Amygdala (tissue), 56 donors: Measurements from ENCODE around the gene TTLL9.
A peak's percentile ranks its signal among the peaks of the same experiment; 100 is the strongest.

Experiments
- DNase-seq, 56 donors: peaks; one replicate each; lab custom pipeline; 2025; lab: John Stamatoyannopoulos, UW

Gene TTLL9

DNA sequence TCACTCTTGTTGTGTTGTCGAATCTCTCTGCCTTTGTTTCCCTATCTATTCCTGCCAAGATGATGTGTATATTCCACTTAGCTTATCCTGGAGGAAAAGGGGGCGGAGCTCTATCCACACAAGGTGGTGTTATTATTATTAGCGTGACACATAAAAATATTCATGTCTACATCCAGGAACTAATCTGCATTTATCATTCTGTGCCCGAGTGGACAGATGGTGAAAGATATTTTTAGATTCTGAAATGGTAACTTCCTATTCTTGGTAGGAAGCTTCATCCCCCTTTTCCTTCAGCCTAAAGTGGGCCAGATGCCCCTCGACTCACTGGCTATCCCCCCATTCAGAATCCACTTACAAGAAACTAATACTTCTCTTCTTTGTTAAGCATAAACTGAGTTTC, 99.6 kb downstream of the TTLL9 start:
- no peak for DNase-seq

DNA sequence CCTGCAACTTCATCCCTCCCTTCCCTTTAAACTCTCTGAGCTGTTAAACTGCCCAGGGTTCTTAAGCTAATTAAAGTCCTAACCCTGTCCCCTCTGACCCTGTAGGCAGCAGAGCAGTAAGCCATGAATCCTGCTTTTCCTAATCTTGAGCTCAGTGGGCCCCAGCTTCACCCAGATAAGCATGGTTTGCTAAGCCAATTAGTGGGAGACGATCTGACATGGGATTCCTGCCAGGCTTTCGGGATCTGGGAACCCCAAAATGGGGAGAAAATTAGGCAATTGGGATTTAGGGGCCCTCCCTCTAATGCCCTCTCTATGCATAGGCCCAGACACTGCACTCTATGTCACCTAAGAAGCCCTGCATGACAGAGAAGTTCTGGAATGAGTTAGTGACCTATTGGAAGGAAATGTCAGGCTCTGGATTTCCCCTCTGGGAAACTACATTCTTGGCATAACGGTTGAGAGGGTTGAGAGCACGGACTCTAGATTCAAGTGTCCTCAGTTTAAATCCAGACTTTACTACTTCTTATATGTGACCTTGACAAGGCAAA, 102.1 kb downstream of the TTLL9 start:
- no peak for DNase-seq

DNA sequence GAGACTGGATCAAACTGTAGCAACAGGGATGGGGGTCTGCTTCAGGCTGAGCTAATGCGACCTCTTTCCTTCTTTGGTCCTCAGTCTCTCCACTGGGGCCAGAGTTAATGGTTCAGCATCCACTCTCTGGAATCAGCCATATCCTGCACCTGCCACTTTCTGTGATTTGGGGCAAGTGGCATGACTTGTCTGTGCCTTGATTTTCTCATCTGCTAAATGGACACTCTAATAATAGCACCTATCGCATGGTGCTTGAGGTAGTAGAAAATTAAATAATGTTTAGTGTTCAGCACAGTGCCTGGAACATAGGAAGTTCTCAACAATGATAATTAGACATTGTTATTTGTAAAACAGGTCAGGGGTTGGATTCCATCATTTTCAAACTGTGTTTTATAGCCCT, 103.9 kb downstream of the TTLL9 start:
- DNase-seq: no peak

DNA sequence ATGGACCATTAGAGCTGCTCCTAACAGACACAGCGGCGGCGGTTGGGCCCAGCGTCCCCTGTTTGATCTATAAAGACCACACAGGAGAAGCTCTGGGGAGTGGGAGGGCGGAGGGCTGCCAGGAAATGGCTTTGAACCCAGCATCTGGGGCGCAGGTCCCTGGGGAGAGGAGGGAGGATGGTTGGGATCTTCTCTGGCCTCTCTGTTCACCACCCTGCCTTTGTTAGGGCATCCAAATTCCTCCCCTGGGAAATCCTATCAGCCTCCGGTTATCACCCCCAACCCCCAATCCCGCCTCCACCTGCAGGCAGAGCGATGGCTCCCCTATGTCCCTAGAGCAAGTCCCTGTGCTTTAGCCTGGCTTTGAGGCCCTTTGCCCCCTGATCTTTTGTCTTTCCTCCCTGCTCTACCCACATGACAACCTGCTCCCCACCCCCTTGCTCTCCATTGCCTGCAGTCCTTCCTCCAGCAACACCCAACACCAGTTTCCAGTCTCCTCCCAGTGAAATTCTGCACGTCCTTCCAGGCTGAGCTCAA, 104.6 kb downstream of the TTLL9 start:
- peak in 1 of 56 donors; percentile 10 for DNase-seq

DNA sequence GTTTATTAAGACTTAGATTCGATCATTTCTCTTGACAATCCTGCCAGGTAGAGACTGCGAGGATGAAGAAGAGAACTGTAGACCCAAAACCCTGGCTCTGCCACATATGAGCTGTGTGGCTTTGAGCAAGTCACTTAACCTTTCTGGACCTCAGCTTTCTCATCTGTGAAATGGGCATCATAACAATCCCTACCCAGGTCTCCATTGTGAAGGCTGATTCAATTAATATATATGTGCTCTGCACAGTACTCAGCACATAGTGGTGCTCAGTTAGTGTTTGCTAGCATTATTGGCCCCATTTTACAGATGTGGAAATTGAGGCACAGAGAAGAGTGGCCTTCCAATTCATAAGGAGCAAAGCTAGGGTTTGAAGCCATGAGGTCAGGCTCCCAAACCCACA, 105.4 kb downstream of the TTLL9 start:
- DNase-seq: no peak

DNA sequence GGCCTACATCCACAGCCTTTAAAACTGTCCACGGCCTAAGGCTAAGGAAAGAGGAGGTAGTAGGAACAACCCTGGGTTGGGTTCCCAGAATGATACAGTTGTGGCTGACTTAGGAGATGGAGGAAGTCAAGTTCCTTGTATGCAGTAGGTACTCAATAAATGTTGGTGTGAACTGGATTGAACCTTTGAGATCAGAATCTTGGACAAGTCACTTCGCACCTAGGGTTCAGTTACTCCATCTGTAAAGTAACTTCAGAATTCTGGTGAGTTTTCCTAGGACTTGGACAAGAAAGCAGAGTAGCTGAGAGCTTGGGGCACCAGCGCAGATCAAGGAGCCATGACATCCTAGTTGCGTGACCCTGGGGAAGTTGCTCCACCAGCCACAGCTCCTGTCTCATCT, 106.6 kb downstream of the TTLL9 start:
- no peak for DNase-seq

DNA sequence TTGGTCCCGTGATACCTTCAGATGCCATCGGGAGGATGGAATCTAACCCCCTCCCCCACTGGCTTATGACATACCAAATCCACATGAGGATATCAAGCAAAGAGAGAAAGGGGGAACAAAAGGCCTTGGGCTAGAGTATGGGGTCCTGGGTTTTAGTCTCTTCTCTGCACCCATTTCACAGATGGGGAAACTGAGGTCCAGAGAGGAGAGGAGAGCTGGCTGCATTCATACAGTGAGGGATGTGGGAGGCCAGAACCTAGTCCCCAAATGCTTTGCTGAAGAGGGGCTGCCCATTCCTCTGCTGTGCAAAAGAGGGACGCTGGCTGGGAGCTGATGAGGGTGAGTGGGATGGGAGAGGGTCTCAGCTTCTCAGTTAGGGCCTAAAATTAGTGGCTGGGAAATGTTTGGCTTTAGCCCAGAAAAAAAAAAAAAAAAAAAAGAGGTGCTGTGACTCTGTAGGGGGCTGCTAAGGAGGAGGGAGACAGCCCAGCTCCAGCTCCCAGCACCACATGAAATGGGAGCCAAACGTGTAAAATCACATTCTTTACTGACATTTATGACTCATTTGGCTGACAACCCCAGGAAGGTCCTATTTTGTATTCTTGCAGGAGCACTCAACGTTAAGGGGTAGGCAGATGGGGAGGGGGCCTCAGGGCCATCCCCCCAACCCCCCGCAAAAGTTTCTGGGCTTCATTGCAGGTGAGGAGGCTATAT, 109.4 kb downstream of the TTLL9 start:
- no peak for DNase-seq

DNA sequence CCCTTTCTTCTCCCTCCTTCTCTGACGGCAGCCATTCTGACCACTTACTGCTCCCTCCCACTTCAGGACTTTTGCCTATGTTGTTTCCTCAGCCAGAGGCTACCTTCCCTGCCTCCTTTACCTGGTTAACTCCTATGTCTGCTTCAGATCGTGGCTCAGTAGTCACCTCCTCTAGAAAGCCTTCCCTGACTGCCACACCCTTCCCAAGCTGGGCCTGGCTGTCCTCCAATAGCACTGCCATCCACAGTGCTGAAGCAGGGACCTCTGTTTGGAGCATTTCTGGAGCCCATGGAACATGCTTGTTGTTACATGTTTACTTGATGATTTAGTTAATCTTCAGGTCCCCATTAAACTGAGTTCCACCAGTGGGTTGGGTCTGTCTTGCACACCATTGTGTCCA, 111.3 kb downstream of the TTLL9 start:
- DNase-seq: no peak

DNA sequence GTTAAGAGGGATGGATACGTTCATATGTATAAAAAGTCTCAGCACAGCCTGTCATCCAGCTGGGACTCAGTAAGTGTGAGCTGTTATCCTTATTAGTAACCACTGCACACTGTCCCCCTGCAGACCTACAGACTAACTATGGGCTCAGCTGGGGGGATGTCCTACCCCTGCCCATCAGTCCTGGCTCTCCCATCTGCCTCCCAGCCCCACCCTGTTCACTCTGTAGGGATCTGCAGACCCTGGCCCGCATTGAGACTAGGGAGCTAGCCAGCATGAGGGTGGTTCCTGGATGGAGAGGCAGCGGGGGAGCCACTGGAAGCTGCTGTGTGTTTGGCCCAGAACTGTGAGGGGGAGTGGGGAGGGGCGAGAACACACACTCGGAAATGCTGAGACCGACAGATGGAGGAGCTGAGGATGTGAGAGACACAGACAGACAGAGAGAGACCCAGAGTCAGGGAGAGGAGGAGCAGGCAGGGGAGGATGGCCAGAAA, 114.6 kb downstream of the TTLL9 start:
- peak in 18 of 56 donors; percentile 3 to 70 (median 13) for DNase-seq

DNA sequence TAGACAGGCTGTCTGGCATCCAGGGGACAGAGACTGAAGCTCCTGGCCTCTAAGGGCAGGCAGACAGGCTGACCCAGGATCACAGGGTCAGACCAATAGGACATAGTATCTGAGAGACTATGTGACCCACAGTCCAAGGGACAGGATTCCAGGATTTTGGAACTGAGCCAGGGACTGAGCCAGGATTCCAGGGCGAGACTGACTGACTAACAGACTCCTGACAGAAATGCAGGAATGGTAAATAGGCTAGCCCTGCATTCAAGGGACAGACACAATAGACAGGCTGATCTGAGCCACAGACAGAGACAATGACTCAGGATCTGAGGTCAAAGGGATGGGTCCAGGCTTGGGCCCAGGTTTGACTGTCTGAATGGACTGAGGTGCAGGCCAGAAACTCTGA, 117.3 kb downstream of the TTLL9 start:
- DNase-seq: no peak

DNA sequence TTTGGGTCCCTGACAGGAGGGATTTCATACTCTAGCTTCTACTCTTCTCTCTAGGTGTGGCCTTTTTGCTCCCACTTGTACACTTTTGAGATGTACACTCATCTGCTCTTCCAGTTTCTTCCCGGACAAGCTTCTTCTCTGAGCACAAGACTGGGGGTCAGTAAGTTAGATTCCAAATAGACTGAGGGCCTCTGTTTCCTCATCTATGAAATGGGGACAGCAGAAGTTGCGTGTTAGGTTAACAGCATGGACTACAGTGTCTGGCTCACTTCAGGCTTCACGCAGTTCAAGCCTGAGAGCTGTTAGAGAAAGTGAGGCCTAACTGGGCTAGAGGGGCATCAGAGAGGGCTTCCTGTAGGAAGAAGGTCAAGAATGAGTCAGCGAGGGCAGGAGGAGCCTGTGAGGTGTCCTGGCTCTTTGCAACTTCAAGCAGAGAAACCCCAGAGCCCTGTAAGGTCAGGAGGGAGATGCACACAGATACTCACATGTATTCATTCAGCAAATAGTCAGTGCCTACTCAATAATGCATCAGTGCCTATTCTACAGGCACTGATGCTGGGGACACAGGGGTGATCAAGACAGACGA, 118.1 kb downstream of the TTLL9 start:
- DNase-seq: no peak

DNA sequence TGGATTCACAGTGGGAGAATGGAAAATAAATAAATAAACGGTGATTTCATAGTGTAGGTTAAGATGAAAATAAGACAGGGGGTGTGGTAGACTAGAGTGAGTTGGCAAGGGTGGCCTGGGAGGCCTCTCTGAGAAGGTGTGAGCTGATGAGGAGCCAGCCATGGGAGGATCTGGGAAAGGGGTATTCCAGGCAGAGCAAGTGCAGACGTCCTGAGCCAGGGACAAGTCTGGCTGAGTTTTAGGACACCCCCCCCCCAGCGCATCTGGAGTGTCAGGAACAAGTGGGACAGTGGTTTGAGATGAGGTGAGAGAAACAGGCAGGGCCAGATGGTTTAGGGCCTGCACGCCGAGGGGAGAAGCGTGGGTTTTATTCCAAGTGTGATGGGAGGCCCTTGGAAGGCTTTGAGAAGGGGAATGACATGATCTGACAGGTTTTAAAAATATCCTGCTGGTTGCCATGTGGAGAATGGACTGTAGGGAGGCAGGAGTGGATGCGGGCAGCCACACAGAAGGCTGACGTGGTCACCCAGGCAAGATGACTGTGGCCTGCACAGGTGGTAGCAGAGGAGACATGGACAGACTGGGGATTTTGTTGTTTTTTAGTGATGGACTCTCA, 118.7 kb downstream of the TTLL9 start:
- DNase-seq: peak in 2 of 56 donors; percentile 8 to 62

DNA sequence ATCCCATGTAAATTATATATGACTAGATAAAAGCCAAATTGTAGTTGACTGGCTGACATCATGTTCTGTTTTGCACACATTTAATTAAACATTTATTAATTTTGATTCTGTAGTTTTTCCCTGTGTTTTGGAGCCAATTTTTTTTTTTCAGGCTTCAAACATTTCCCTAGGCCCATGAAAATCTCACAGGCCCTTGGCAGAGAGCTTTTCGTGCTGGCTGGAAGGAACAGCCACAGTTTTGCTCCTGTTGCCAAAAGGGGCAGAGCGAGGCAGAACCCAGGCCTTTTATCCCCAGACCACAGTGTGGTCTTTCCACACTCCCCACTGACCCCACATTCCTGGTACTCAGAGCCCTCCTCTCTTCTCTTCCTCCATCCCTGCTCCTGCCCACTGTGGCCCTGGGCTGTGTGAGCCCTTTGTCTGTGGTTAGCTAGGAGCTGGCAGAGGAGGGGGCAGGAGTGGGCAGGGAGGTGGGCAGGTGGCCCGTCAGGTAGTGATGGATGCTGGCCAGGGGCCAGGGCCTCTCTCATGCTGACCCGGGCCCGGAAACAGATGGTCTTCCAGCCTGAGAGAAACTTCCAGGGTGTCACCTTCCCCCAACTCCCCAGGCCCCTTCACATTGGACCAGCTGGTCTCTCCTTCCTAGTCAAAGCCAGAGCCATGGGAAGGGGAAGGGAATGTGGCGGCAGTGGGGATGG, 120.4 kb downstream of the TTLL9 start:
- DNase-seq: no peak

DNA sequence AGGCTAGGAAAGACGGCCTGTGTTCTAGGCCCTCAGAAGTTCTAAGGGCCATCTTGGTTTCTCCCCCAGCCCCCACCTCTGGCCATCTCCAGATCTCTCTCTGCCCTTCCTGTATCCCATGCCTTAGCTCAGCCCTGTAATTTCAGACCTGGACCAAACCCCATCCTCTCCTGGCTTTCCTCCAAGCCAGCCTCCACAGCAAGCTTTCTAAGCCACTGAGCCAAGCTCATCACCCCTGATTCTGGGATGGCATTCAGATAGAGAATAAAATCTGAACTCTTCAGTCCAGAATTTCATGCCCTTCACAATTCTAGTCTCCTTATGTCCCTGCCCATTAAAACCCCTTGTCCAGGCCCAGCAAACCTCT, 120.9 kb downstream of the TTLL9 start:
- no peak for DNase-seq

DNA sequence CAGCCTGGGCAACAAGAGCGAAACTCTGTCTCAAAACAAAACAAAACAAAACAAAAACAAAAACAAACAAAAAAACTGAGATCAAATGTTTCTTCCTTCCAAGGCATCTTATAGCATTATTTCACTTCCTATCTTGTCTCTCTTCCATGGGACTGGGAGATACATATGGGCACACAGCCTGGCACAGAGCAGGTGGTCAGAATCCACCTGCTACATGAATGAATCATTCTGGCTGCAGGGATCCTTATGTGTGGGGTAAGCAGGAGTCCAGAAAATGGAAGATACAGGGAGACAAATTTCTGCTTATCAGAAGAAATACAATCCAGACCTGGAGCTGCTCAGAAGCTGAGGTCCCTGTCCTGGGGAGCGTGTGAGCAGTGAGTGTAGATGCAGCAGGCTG, 121.7 kb downstream of the TTLL9 start:
- no peak for DNase-seq
